Osteocyte (in vitro differentiated cells): ENCODE data around the gene SIGLEC1. TPM values are rescaled to one million over a fixed set of nuclear protein-coding genes. Genes with fewer than 3 reads are reported as not detected.

Experiments used
- DNase-seq: peaks from one replicate; pipeline ENCODE4 v3.0.0; 2021; ENCODE audit warnings: mixed read lengths; ENCODE audit not compliant: unreplicated experiment; ENCODE audit errors: extremely low spot score
- H3K27ac Mint-ChIP-seq: one replicate; pipeline ENCODE4 v1.8.0; 2021; ENCODE audit warnings: mild to moderate bottlenecking, mixed read lengths; ENCODE audit not compliant: unreplicated experiment
- H3K27me3 Mint-ChIP-seq: one replicate; pipeline ENCODE4 v1.8.0; 2021; ENCODE audit warnings: mixed read lengths; ENCODE audit not compliant: unreplicated experiment
- H3K36me3 Mint-ChIP-seq: one replicate; pipeline ENCODE4 v1.8.0; 2021; ENCODE audit warnings: mixed read lengths; ENCODE audit not compliant: unreplicated experiment
- H3K4me1 Mint-ChIP-seq: one replicate; pipeline ENCODE4 v1.8.0; 2021; ENCODE audit warnings: mixed read lengths; ENCODE audit not compliant: unreplicated experiment
- H3K4me3 Mint-ChIP-seq: one replicate; pipeline ENCODE4 v1.8.0; 2021; ENCODE audit warnings: mild to moderate bottlenecking, moderate library complexity, mixed read lengths; ENCODE audit not compliant: unreplicated experiment
- H3K9me3 Mint-ChIP-seq: one replicate; pipeline ENCODE4 v1.8.0; 2021; ENCODE audit warnings: mixed read lengths; ENCODE audit not compliant: unreplicated experiment
- CTCF ChIP-seq: fragments of 200-600 bp; sonication (generic); IDR thresholded peaks from 2 replicates; pipeline ENCODE4 v1.5.0; 2021; ENCODE audit warnings: antibody characterized with exemption, mild to moderate bottlenecking, moderate library complexity
- total RNA-seq: library from RNA; stranded (reverse); gene quantifications from 2 replicates; pipeline ENCODE4 v1.2.1, GENCODE V29; 2021

Gene SIGLEC1
- total RNA-seq, 1 donor from 2014 or later, result 0.21 TPM

GRCh38 chr20:3744037-3744436, 31.6 kb upstream of the SIGLEC1 start:
- H3K36me3 Mint-ChIP-seq, result no peaks in the 10 kb centered on the region
- H3K27me3 Mint-ChIP-seq, result peaks cover 15% of the 10 kb centered on the region
- DNase-seq, result no peak
- TF ChIP-seq CTCF, result no peak
- H3K4me1 Mint-ChIP-seq, result peaks cover 3% of the 10 kb centered on the region
- no peak overlapping the region for H3K27ac Mint-ChIP-seq
- no peaks in the 10 kb centered on the region for H3K9me3 Mint-ChIP-seq
- peak overlapping the region; percentile 15 for H3K4me3 Mint-ChIP-seq

- DNase-seq, result no peak
- no peaks in the 10 kb centered on the region for H3K9me3 Mint-ChIP-seq
- H3K27ac Mint-ChIP-seq, result no peak overlapping the region
- no peak overlapping the region for H3K4me3 Mint-ChIP-seq
- H3K4me1 Mint-ChIP-seq, result peaks cover 3% of the 10 kb centered on the region
- no peaks in the 10 kb centered on the region for H3K36me3 Mint-ChIP-seq
- TF ChIP-seq CTCF, result no peak
- H3K27me3 Mint-ChIP-seq, result peaks cover 15% of the 10 kb centered on the region
Measured at GRCh38 chr20:3743251-3743650, 30.9 kb upstream of the SIGLEC1 start.

- no peak overlapping the region for H3K27ac Mint-ChIP-seq
- H3K4me3 Mint-ChIP-seq, result no peak overlapping the region
- H3K4me1 Mint-ChIP-seq, result peaks cover 3% of the 10 kb centered on the region
- no peak for TF ChIP-seq CTCF
- no peaks in the 10 kb centered on the region for H3K9me3 Mint-ChIP-seq
- DNase-seq, result no peak
- H3K36me3 Mint-ChIP-seq, result no peaks in the 10 kb centered on the region
- peaks cover 13% of the 10 kb centered on the region for H3K27me3 Mint-ChIP-seq
Measured at GRCh38 chr20:3741836-3742458, 29.5 kb upstream of the SIGLEC1 start.

GRCh38 chr20:3740615-3741301, 28.4 kb upstream of the SIGLEC1 start:
- H3K4me1 Mint-ChIP-seq, result peaks cover 3% of the 10 kb centered on the region
- H3K27me3 Mint-ChIP-seq, result peaks cover 16% of the 10 kb centered on the region
- DNase-seq, result no peak
- H3K27ac Mint-ChIP-seq, result no peak overlapping the region
- H3K36me3 Mint-ChIP-seq, result no peaks in the 10 kb centered on the region
- H3K9me3 Mint-ChIP-seq, result no peaks in the 10 kb centered on the region
- H3K4me3 Mint-ChIP-seq, result no peak overlapping the region
- no peak for TF ChIP-seq CTCF

GRCh38 chr20:3739926-3740451, 27.6 kb upstream of the SIGLEC1 start:
- Mint-ChIP-seq H3K36me3 (no peaks in the 10 kb centered on the region), H3K4me1 (peaks cover 3% of the 10 kb centered on the region), H3K4me3 (no peak overlapping the region), H3K27me3 (peaks cover 15% of the 10 kb centered on the region), H3K27ac (no peak overlapping the region), H3K9me3 (no peaks in the 10 kb centered on the region)
- TF ChIP-seq CTCF, result no peak
- DNase-seq, result no peak
